AG09319 (cell line): ENCODE results near the gene MAK.
"Not testable (repeated sequence)": the region's sequence is repeated elsewhere in the genome, so short reads cannot be mapped to it uniquely, and the experiment has no call there.

Experiments
- DNase-seq: peaks from one replicate; pipeline ENCODE4 v3.0.0-alpha.2; 2010; ENCODE audit warnings: low read depth; ENCODE audit errors: extremely low read depth
- TF ChIP-seq, protein P1 (sequence below): IDR thresholded peaks from 2 replicates; pipeline ENCODE4 v1.5.1; 2011; ENCODE audit warnings: low read depth, mild to moderate bottlenecking, inconsistent platforms, low read length, moderate library complexity

MAK gene

DNA sequence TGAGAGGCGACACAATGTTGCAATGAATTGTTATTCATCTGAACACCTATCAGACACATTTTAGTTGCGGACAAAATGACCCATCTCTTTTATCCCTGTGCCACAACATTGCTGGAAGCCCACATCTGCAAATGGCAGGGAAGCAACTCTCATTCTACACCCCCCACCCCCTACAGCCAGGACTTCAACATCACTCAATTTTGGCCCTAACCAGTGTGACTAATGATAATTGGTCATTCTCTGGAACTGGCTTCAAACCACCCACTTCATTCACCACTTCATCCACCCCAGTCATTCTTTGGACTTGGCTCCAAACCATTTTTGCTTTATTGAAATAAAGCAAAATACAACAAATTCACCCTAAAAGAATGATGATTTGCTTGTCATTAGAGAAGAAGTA, 42.0 kb upstream of the MAK start:
- TF ChIP-seq, protein P1, sequence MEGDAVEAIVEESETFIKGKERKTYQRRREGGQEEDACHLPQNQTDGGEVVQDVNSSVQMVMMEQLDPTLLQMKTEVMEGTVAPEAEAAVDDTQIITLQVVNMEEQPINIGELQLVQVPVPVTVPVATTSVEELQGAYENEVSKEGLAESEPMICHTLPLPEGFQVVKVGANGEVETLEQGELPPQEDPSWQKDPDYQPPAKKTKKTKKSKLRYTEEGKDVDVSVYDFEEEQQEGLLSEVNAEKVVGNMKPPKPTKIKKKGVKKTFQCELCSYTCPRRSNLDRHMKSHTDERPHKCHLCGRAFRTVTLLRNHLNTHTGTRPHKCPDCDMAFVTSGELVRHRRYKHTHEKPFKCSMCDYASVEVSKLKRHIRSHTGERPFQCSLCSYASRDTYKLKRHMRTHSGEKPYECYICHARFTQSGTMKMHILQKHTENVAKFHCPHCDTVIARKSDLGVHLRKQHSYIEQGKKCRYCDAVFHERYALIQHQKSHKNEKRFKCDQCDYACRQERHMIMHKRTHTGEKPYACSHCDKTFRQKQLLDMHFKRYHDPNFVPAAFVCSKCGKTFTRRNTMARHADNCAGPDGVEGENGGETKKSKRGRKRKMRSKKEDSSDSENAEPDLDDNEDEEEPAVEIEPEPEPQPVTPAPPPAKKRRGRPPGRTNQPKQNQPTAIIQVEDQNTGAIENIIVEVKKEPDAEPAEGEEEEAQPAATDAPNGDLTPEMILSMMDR = no peak
- no peak for DNase-seq

DNA sequence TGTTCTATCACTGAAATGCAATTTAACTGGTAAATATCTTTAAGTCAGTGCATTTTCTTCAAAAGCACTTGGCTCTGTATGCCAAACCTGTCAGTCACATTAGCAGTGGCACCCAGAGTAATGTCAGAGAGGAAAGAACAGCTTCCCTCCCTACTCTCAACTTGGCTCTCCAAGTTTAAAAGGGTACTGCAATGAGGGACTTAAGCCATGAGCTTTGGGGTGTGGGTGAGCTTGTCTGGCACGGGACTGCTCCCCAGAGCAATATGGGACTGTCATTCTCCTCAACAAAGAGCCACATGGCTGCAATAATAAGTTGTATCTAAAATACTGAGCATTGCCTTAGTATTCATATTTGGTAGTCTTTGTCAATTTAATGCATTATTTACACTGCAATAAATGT, 39.5 kb upstream of the MAK start:
- TF ChIP-seq, protein P1 = no peak
- DNase-seq = no peak

DNA sequence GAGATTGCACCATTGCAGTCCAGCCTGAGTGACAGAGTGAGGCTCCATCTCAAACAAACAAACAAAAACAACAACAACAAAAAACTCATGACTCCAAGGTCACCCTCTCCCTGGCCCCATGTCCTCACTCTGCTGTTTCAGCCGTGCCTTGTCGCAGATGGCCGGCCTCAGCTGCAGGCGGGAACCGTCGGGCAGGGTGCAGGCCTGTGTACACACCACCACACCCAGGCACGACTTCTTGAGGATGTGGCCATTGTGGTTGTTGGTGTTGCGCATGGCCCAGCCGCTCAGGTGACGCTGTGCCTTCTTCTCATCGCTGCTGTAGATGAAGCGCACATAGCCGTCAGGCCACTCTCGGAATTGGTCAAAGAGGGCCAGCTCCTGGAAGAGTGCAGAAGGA, 38.7 kb upstream of the MAK start:
- TF ChIP-seq, protein P1 = no peak
- DNase-seq = no peak

DNA sequence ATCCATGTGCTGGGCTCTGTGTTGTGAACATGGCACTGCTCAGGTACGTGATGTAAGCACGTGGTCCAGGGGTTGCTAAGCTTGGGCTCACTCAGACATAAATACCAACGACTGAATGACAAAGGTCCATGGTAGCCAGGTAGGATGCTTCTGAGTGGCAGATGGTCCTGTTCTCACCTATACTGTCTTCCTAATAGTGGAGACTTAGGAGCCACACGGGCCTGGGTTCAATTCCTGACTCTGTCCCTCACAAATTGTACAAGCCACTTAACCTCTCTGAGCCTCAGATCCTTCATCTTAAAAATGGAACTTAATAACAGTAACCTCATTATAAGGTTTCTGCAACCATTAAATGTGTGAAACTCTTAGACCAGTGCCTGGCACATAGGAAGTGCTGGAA, 36.7 kb upstream of the MAK start:
- no peak for DNase-seq
- TF ChIP-seq, protein P1 = no peak

DNA sequence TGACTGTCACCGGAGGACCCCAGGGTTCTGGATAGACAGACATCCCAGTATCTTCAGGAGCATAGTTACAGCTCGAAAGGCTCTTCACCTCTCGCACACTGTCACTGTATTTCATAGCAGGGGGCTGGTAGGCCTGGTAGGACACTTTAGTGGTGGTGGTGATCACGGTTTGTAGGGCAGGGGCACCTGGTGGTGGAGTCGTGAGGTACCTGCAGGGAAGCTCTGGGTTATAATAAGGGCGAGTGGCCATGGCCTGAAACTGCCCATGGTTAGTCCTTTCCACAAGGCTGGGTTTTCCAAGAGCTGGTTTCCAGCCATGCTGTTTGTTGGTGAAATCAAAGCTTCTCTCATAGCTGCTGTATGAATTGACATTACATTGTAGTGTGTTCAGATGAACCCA, 35.9 kb upstream of the MAK start:
- no peak for DNase-seq
- TF ChIP-seq, protein P1 = no peak

DNA sequence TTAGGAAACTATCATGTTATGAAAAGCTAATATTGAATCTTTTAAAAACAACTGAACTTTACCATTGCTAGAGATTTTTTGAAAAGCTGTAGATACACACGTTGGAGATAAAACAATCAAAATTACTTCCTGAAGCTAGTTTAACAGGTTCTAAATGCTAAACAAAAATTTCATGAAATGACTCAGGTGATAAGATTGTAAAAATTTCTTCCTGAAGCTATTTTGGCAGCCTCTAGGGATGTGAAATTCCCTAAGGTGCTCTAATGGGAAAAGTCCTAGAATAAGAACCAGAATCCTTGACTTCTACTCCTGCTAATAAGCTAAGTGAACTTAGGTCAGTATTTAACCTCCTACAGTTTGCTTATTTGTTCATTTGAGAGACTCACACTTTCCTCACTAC, 35.0 kb upstream of the MAK start:
- no peak for DNase-seq

DNA sequence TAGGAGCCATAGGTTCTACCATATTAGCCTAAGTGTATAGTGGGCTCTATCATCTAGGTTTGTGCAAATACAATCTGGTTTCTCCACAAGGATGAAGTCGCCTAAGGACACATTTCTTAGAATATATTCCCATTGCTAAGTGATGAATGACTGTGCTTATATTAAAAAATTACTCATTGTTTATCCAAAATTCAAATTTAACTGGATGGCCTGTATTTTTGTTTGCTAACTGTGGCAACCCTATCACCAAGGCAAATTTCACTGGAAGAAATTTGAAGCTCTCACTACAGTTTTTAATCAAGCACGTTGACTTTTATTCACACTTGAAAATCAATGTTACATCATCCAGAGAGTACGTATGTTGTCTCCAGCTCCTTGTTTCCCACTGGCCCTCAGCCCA, 29.6 kb upstream of the MAK start:
- DNase-seq = no peak
- TF ChIP-seq, protein P1 = no peak

More for the DNA sequence above, 35.0 kb upstream of the MAK start:
- TF ChIP-seq, protein P1 = no peak

DNA sequence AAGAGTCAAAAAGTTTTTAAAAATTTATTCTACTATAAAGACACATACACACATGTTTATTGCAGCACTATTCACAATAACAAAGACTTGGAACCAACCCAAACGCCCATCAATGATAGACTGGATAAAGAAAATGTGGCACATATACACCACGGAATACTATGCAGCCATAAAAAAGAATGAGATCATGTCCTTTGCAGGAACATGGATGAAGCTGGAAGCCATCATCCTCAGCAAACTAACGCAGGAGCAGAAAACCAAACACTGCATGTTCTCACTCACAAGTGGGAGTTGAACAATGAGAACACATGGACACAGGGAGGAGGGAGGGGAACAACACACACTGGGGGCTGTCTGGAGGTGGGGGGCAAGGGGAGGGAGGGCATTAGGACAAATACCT, 28.4 kb upstream of the MAK start:
- DNase-seq = not testable (repeated sequence)

DNA sequence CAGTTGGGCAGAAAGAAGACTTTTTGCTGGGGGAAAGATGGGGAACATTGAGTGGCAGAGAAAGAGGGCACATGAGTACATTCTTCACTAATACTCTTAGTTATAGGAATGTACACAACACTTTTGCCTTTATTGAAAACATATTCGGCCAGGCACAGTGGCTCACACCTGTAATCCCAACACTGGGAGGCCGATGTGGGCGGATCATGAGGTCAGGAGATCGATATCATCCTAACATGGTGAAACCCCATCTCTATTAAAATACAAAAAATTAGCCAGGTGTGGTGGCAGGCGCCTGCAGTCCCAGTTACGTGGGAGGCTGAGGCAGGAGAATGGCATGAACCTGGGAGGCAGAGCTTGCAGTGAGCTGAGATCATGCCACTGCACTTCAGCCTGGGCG, 24.7 kb upstream of the MAK start:
- DNase-seq = not testable (repeated sequence)
